Loucy (cell line): ENCODE results near the gene NCOA6.

Experiments
- CTCF ChIP-seq: fragments of 200-600 bp; sonication (generic); conservative IDR thresholded peaks from 2 replicates; pipeline ENCODE4 v1.5.1; 2014; ENCODE audit warnings: mild to moderate bottlenecking, antibody characterized with exemption, low read length
- EZH2phosphoT487 ChIP-seq: fragments of 200-600 bp; IDR thresholded peaks from 2 replicates; pipeline ENCODE4 v1.6.1; 2018; ENCODE audit warnings: antibody characterized with exemption, mild to moderate bottlenecking, moderate library complexity, borderline replicate concordance

GRCh38 chr20:34712525-34713192 is 112.8 kb downstream of the NCOA6 start:
- TF ChIP-seq CTCF, result no peak
- no peak for TF ChIP-seq EZH2phosphoT487
